ENCODE results near the gene FAM117A. TPM values are rescaled to one million over a fixed set of nuclear protein-coding genes. Genes with fewer than 3 reads are reported as not detected.

Gene FAM117A
- total and polyA plus RNA-seq, 2 of the 8 experiments (the other 6 are each of a cell fraction or from before 2014, with no cell fraction given): 28.4 to 45.7 TPM

DNA sequence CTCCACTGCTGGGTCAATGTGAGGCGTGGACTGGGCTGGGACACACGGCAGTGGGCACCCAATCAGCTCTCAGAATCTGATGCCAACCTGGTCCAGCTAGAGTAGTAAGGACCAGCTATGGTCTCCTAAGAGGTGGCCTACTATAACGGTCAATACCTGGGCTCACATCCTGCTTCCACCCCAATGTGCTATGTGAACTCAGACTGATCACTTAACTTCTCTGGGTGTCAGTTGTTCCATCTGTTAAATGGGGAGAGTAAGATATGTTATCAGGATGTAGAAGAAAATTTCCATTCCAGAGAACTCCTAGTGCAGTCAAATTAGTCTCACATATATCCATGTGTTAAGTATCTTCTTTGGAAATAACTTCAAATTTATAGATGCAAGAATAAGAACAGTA is 14.2 kb downstream of the FAM117A start:
- Histone ChIP-seq H4K8ac (ENCODE audit: extremely low read depth, insufficient read depth, low read length) (no peak overlapping the region), H2BK120ac (replicated peaks; ENCODE audit: low read depth, low read length) (no peak overlapping the region), H2AK5ac (ENCODE audit: low read depth, low read length) (no peak overlapping the region), H3K9ac (replicated peaks in 1 of 4; ENCODE audit: extremely low read depth in 1 of 4, low read depth in 3 of 4, low read length in 3 of 4) (no peak overlapping the region), H3K4me1 (replicated peaks in 1 of 4; ENCODE audit: control insufficient read depth in 3 of 4, insufficient read depth in 4 of 4, low read length in 3 of 4) (peaks cover 0 to 2% (median 0%) of the 10 kb centered on the region in 4 experiments; a peak in 2 of 7 replicates), H3K4me2 (ENCODE audit: insufficient read depth in 1 of 2, low read depth in 2 of 2, low read length in 2 of 2) (no peak overlapping the region), H3K18ac (ENCODE audit: extremely low read depth, low read length) (no peak overlapping the region), H3K56ac (replicated peaks; ENCODE audit: insufficient read length, low read depth, low read length) (no peak overlapping the region), H4K20me1 (replicated peaks in 1 of 2; ENCODE audit: control insufficient read depth in 1 of 2, insufficient read depth in 2 of 2, low read length in 2 of 2) (peaks cover 0 to 18% of the 10 kb centered on the region in 2 experiments), H3K4me3 (ENCODE audit: extremely low read depth in 1 of 4, insufficient read depth in 2 of 4, low read depth in 3 of 4, low read length in 4 of 4) (no peak overlapping the region), H2BK12ac (ENCODE audit: low read depth, low read length) (no peak overlapping the region), H2BK15ac (ENCODE audit: low read length) (no peak overlapping the region), H3K9me3 (ENCODE audit: insufficient read depth in 2 of 2, low read depth in 1 of 2, low read length in 1 of 2) (no peaks in the 10 kb centered on the region), H3K79me1 (ENCODE audit: low read depth, low read length) (peaks cover 2% of the 10 kb centered on the region; the same call in 1 of the 2 replicates), H4K91ac (replicated peaks; ENCODE audit: insufficient read length, low read length) (no peak overlapping the region), H2BK20ac (ENCODE audit: low read length) (no peak overlapping the region), H3K27me3 (replicated peaks in 1 of 4; ENCODE audit: control insufficient read depth in 3 of 4, extremely low read depth in 1 of 4, insufficient read depth in 3 of 4, low read length in 3 of 4) (no peaks in the 10 kb centered on the region), H3K14ac (ENCODE audit: insufficient read length) (no peak overlapping the region), H3K36me3 (ENCODE audit: control insufficient read depth in 2 of 4, insufficient read depth in 4 of 4, low read length in 3 of 4) (peaks cover 0 to 4% (median 0%) of the 10 kb centered on the region in 4 experiments; a peak in 3 of 8 replicates), H2BK5ac (ENCODE audit: low read depth, low read length) (no peak overlapping the region), H3K27ac (ENCODE audit: low read depth, low read length) (no peak overlapping the region), H3K4ac (replicated peaks; ENCODE audit: insufficient read length, low read depth, low read length) (no peak overlapping the region), H4K5ac (ENCODE audit: insufficient read length, low read depth, low read length) (no peak overlapping the region), H3K79me2 (ENCODE audit: control insufficient read depth in 1 of 2, insufficient read depth in 2 of 2, low read length in 2 of 2) (peaks cover 0 to 48% of the 10 kb centered on the region in 2 experiments; a peak in 3 of 4 replicates), H2AFZ (ENCODE audit: low read length) (no peak overlapping the region), H3K23ac (ENCODE audit: insufficient read length) (no peak overlapping the region), H3K23me2 (ENCODE audit: low read depth, low read length) (no peaks in the 10 kb centered on the region)
- no peak for DNase-seq (ENCODE audit: low read depth in 1 of 2, low spot score in 2 of 2)
- POLR2A ChIA-PET (ENCODE audit: partially characterized antibody): interaction anchor here (0.9 to 6.9 kb wide), 2 partner anchors 13 to 28 kb away, joined by 3 to 56 read pairs; partner anchors contain the start of gene FAM117A
- no peak for FAIRE-seq
- CTCF ChIA-PET (ENCODE audit: partially characterized antibody): interaction anchor here (0.8 to 1.8 kb wide), 5 partner anchors 10 to 93 kb away, joined by 3 to 5 read pairs (median 3); no protein-coding TSS in a partner anchor
- TF ChIP-seq POU5F1 (IDR thresholded peaks at IDR 0.05; ENCODE audit: low read depth, low read length) (no peak), RBBP5 (IDR thresholded peaks at IDR 0.05; ENCODE audit: borderline replicate concordance, low read depth, low read length) (no peak), ASH2L (IDR thresholded peaks at IDR 0.05; ENCODE audit: low read length) (no peak), EP300 (IDR thresholded peaks at IDR 0.05; ENCODE audit: borderline replicate concordance in 1 of 2, low read depth in 2 of 2, low read length in 2 of 2) (no peak), SP2 (IDR thresholded peaks at IDR 0.05; ENCODE audit: low read length) (no peak)
- 89% methylated on average over 3 of the region's 3 CpGs; no CpG with 5 or more reads in 1 of the 2 experiments for WGBS, 2 experiments (ENCODE audit: extremely low coverage in 1 of 2, insufficient coverage in 1 of 2, insufficient read length in 1 of 2, insufficient replicate concordance in 2 of 2, low coverage in 1 of 2, low lambda C conversion rate in 2 of 2, missing lambda C conversion rate in 1 of 2)

All from H1 (cell line).